ENCODE results near the gene ADH1C.

DNA sequence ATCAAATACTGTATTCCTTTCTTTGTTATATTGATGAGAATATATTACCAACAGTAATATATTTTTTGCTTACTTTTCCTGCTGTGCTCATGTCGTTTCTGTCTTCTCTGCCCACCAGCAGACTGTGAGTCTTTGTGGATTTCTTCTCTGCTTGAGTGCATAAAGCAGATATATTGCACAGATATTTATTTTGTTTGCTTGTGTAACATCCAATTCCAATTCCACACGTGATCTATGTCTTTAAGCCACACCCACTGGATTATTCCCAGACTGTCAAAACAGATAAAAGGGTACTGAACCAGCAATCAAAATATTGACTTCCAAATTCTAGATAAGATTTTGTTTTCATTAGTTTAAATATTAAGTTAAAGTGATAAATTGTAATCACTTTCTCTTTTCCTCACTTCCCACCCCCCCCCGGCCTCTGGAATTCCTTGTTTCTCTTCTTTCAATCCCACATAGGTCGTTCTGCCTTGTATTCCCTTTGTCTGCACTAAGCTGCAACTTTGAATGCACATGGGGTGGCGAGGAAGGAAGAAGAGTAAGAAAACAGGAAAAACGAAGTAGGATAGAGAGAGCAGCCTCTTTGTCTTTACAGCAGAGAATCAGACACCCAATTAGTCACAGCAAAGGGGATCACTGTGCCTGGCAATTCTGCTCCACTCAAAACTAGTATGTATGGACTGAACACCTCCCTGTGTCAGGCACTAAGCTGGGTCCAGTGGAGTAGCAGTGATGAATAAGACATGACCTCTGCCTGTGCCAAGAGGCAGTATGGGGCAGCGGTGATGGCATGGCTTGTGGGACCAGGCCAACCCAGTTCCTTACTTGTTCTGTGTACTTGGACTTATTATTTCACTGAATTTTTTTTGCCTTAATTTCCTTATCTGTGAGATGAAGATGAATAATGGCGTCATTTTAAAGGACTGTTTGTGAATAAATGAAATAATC, 31.0 kb downstream of the ADH1C start, which contains the start of gene ADH1B:
- TF ChIP-seq POLR2AphosphoS5 (IDR thresholded peaks at IDR 0.05; ENCODE audit: low read depth, low read length): no peak
- no peak for TF ChIP-seq TAF1 (IDR thresholded peaks at IDR 0.05; ENCODE audit: borderline replicate concordance, insufficient read depth, low read length)
- TF ChIP-seq SIN3A (IDR thresholded peaks at IDR 0.05; ENCODE audit: borderline replicate concordance, insufficient read depth, low read length): no peak
- TF ChIP-seq, protein P1, sequence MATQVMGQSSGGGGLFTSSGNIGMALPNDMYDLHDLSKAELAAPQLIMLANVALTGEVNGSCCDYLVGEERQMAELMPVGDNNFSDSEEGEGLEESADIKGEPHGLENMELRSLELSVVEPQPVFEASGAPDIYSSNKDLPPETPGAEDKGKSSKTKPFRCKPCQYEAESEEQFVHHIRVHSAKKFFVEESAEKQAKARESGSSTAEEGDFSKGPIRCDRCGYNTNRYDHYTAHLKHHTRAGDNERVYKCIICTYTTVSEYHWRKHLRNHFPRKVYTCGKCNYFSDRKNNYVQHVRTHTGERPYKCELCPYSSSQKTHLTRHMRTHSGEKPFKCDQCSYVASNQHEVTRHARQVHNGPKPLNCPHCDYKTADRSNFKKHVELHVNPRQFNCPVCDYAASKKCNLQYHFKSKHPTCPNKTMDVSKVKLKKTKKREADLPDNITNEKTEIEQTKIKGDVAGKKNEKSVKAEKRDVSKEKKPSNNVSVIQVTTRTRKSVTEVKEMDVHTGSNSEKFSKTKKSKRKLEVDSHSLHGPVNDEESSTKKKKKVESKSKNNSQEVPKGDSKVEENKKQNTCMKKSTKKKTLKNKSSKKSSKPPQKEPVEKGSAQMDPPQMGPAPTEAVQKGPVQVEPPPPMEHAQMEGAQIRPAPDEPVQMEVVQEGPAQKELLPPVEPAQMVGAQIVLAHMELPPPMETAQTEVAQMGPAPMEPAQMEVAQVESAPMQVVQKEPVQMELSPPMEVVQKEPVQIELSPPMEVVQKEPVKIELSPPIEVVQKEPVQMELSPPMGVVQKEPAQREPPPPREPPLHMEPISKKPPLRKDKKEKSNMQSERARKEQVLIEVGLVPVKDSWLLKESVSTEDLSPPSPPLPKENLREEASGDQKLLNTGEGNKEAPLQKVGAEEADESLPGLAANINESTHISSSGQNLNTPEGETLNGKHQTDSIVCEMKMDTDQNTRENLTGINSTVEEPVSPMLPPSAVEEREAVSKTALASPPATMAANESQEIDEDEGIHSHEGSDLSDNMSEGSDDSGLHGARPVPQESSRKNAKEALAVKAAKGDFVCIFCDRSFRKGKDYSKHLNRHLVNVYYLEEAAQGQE (IDR thresholded peaks at IDR 0.05; ENCODE audit: insufficient read depth in 1 of 2, low read depth in 2 of 2, low read length in 2 of 2): no peak
- TF ChIP-seq FOXP2 (optimal IDR thresholded peaks at IDR 0.05; ENCODE audit: borderline replicate concordance, extremely low read depth, extremely low read length, insufficient read depth): no peak

All from PFSK-1 (cell line).